GM12873 (cell line): ENCODE data around the gene ELOF1.

Experiments
- TF ChIP-seq, protein P1 (sequence below): IDR thresholded peaks from 2 replicates; pipeline ENCODE4 v1.5.1; 2012; ENCODE audit warnings: low read depth, mild to moderate bottlenecking, moderate library complexity, low read length, control low read depth; ENCODE audit not compliant: insufficient read depth; ENCODE audit errors: missing control alignments

Gene ELOF1

DNA sequence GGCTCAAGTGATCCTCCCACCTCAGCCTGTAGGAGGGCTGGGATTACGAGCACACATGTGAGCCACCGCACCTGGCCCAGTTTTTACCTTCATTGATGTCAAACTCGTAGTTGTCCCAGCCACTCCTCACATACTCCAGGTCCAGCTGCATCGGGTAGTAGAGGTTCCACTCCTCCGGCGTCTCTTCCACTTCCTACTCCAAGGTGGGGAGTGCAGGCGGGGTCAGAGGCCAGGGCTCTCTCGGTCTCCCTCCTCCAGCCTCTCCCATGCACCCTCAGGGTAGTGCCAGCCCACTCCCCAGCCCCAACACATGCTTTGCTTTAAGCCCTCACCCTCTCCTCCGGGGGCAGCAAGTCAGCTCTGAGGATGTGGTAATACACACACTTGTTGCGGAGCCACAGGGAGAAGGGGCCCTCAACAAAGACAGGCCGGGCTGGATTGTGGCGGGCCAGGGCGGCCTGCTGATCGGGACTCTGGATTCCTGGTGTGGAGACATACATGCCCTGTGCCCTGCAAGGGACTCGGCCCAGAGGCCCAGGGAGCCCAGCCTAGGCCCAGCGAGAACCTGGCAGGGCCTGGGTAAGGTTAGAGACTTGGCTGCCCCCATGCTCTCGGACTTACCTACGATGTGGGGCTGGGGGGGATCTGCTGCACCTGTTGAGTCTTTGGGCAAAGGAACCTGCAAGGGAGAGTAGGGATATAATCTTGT is 51.5 kb downstream of the ELOF1 start:
- TF ChIP-seq, protein P1, sequence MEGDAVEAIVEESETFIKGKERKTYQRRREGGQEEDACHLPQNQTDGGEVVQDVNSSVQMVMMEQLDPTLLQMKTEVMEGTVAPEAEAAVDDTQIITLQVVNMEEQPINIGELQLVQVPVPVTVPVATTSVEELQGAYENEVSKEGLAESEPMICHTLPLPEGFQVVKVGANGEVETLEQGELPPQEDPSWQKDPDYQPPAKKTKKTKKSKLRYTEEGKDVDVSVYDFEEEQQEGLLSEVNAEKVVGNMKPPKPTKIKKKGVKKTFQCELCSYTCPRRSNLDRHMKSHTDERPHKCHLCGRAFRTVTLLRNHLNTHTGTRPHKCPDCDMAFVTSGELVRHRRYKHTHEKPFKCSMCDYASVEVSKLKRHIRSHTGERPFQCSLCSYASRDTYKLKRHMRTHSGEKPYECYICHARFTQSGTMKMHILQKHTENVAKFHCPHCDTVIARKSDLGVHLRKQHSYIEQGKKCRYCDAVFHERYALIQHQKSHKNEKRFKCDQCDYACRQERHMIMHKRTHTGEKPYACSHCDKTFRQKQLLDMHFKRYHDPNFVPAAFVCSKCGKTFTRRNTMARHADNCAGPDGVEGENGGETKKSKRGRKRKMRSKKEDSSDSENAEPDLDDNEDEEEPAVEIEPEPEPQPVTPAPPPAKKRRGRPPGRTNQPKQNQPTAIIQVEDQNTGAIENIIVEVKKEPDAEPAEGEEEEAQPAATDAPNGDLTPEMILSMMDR, result no peak

DNA sequence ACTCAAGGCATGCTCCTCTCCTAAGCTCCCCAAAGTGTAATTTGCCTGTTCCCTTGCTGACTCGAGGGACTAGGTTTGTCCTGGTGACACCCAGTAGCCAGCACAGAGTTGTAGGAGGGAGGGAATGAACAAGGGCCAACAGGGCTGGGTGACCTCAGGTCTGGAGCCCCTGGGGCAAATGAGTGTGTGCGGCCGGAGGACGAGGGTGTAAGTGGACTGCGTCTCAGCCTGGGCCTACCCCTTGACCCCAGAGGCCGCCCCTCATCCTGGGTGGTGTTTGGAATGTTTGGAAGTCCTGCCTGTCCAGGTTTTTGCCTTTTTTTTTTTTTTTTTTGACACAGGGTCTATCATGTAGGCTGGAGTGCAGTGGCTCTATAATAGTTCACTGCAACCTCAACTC is 52.1 kb downstream of the ELOF1 start:
- TF ChIP-seq, protein P1, result no peak

- TF ChIP-seq, protein P1, result no peak
These were observed 52.9 kb downstream of the ELOF1 start for GRCh38 chr19:11506101-11506555.

DNA sequence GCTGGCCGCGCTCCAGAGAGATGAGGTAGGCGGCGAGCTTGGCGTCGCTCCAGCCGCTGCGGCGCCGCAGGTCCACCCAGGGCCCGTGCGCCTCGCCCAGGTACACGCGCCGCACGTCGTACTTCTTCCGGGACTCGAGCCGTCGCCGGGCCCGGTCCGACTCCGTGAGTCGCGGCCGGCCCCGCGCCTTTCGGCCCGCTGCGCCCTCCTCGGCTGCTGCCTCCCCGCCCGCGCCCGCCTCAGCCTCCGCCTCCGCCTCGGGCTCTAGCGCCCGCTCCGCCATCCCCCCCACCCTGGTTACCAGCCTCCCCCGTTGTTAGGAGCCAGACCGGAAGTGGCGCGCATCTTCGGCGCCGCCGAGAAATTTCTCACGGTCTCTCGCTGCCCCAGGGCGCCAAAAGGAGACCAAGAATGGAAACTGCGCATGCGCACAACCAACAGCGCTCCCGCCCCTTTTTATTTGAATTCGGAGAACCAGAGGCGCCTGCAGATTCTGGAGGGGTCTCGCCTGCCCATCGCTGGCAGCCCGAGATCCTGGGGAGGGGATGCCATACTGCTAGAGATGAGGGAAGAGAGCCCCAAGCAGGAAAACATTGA is 53.4 kb downstream of the ELOF1 start, which contains the start of gene ZNF653:
ZNF653 (minus strand) TSS at position 336 of the 597 bp plus-strand sequence; CDS start at position 283, 53 bp downstream.
- TF ChIP-seq, protein P1, result no peak

- TF ChIP-seq, protein P1, result no peak
These were observed 54.0 kb downstream of the ELOF1 start for GRCh38 chr19:11505032-11505503.

DNA sequence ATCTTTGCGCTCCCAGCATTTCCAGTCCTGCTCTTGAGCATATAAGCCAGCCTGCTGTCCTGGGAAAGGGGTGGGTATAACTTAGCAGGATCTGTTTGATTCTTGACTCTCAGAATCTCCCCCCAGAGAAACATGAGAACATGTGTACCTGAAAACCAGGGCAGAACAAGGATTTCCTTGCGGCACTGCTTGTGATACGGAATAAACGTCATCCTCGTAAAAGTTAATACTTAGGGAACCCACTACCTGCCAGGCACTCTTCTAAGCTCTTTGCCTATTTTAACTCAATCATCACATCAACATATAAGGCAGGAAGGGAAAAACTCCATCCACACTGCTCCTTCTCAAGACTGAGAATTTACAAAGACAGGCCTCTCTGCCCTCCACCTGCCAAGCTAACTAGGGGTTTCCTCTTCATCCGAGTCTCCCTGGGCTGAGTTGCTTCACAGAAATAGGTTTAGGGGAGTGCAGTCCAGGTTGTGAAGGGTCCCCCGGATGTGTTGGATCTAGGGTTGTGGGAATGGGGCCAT is 54.5 kb downstream of the ELOF1 start:
- TF ChIP-seq, protein P1, result no peak
